Chondrocyte (in vitro differentiated cells): ENCODE measurements around the gene SRSF3. TPM values are rescaled to one million over a fixed set of nuclear protein-coding genes. Genes with fewer than 3 reads are reported as not detected.

Source experiments
- DNase-seq: peaks from one replicate; pipeline ENCODE4 v3.0.0; 2021; ENCODE audit warnings: mixed read lengths, low spot score
- H3K27ac Mint-ChIP-seq: one replicate; pipeline ENCODE4 v1.8.0; 2021; ENCODE audit warnings: mild to moderate bottlenecking, moderate library complexity, mixed read lengths; ENCODE audit not compliant: unreplicated experiment
- H3K27me3 Mint-ChIP-seq: 2 replicates; pipeline ENCODE4 v1.8.0; 2021; ENCODE audit warnings: low read depth, mixed read lengths
- H3K36me3 Mint-ChIP-seq: 2 replicates; pipeline ENCODE4 v1.8.0; 2021; ENCODE audit warnings: low read depth, mixed read lengths
- H3K4me1 Mint-ChIP-seq: 2 replicates; pipeline ENCODE4 v1.8.0; 2021; ENCODE audit warnings: low read depth, mild to moderate bottlenecking, mixed read lengths
- H3K4me3 Mint-ChIP-seq: one replicate; pipeline ENCODE4 v1.8.0; 2021; ENCODE audit warnings: mild to moderate bottlenecking, moderate library complexity, mixed read lengths; ENCODE audit not compliant: unreplicated experiment
- H3K9me3 Mint-ChIP-seq: 2 replicates; pipeline ENCODE4 v1.8.0; 2021; ENCODE audit warnings: low read depth, mixed read lengths
- total RNA-seq: library from RNA; stranded (reverse); gene quantifications from 3 replicates; pipeline ENCODE4 v1.2.1, GENCODE V29; 2021
- TF ChIP-seq, protein P1 (sequence below): fragments of 200-600 bp; sonication (generic); IDR thresholded peaks from 2 replicates; pipeline ENCODE4 v1.5.0; 2021; ENCODE audit warnings: antibody characterized with exemption, mild to moderate bottlenecking, moderate library complexity

The SRSF3 gene
- total RNA-seq, 1 donor from 2014 or later = 191 TPM

- TF ChIP-seq, protein P1, sequence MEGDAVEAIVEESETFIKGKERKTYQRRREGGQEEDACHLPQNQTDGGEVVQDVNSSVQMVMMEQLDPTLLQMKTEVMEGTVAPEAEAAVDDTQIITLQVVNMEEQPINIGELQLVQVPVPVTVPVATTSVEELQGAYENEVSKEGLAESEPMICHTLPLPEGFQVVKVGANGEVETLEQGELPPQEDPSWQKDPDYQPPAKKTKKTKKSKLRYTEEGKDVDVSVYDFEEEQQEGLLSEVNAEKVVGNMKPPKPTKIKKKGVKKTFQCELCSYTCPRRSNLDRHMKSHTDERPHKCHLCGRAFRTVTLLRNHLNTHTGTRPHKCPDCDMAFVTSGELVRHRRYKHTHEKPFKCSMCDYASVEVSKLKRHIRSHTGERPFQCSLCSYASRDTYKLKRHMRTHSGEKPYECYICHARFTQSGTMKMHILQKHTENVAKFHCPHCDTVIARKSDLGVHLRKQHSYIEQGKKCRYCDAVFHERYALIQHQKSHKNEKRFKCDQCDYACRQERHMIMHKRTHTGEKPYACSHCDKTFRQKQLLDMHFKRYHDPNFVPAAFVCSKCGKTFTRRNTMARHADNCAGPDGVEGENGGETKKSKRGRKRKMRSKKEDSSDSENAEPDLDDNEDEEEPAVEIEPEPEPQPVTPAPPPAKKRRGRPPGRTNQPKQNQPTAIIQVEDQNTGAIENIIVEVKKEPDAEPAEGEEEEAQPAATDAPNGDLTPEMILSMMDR = no peak
- H3K36me3 Mint-ChIP-seq = no peaks in the 10 kb centered on the region
- H3K9me3 Mint-ChIP-seq = no peaks in the 10 kb centered on the region
Measured at GRCh38 chr6:36621371-36621855, 27.3 kb downstream of the SRSF3 start.

GRCh38 chr6:36622901-36623546 is 28.9 kb downstream of the SRSF3 start:
- Mint-ChIP-seq H3K4me1 (peaks cover 40% of the 10 kb centered on the region), H3K27me3 (no peaks in the 10 kb centered on the region), H3K4me3 (no peak overlapping the region), H3K36me3 (no peaks in the 10 kb centered on the region), H3K9me3 (no peaks in the 10 kb centered on the region), H3K27ac (no peak overlapping the region)
- DNase-seq = peak; percentile 10
- TF ChIP-seq, protein P1 = no peak

More at GRCh38 chr6:36621371-36621855, 27.3 kb downstream of the SRSF3 start:
- Mint-ChIP-seq H3K27ac (no peak overlapping the region), H3K4me3 (no peak overlapping the region), H3K4me1 (peaks cover 29% of the 10 kb centered on the region), H3K27me3 (no peaks in the 10 kb centered on the region)
- peak; percentile 32 for DNase-seq

GRCh38 chr6:36623547-36624459 is 29.6 kb downstream of the SRSF3 start:
- no peaks in the 10 kb centered on the region for H3K27me3 Mint-ChIP-seq
- no peak overlapping the region for H3K27ac Mint-ChIP-seq
- peak; percentile 69 for DNase-seq
- no peaks in the 10 kb centered on the region for H3K36me3 Mint-ChIP-seq
- TF ChIP-seq, protein P1 = peak; percentile 94
- H3K9me3 Mint-ChIP-seq = no peaks in the 10 kb centered on the region
- H3K4me1 Mint-ChIP-seq = peaks cover 41% of the 10 kb centered on the region
- no peak overlapping the region for H3K4me3 Mint-ChIP-seq

DNA sequence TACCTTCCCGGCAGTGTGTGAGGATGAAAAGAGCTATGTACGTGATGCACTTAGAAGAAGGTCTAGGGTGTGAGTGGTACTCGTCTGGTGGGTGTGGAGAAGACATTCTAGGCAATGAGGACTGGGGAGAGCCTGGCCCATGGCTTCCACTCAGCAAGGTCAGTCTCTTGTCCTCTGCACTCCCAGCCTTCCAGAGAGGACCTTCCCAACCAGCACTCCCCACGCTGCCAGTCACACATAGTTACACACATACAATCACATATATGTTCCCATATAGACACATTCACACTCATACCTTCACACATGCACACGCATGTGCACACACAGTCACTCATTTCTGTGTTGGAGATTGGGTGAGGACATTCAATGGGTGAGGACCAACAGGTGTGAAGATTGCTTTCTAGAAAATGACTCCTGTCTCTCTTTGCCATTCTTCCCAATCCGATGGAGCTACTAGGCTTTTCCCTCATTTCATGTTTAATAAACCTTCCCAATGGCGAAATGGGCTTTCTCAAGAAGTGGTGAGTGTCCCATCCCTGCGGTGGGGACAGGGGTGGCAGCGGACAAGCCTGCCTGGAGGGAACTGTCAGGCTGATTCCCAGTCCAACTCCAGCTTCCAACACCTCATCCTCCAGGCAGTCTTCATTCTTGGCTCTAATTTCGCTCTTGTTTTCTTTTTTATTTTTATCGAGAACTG is 30.4 kb downstream of the SRSF3 start:
- H3K27ac Mint-ChIP-seq = peak overlapping the region; percentile 55
- no peaks in the 10 kb centered on the region for H3K27me3 Mint-ChIP-seq
- H3K4me1 Mint-ChIP-seq = peaks cover 41% of the 10 kb centered on the region
- TF ChIP-seq, protein P1 = no peak
- peak; percentile 37 for DNase-seq
- H3K9me3 Mint-ChIP-seq = no peaks in the 10 kb centered on the region
- H3K4me3 Mint-ChIP-seq = peak overlapping the region; percentile 21
- no peaks in the 10 kb centered on the region for H3K36me3 Mint-ChIP-seq
